Neural cell (in vitro differentiated cells): Measurements from ENCODE around the gene ASTL. TPM values are rescaled to one million over a fixed set of nuclear protein-coding genes. Genes with fewer than 3 reads are reported as not detected.

Source experiments
- H2AFZ ChIP-seq: fragments of 200-600, 300-800 bp; sonication (generic), shearing (Covaris generic); 2 replicates; pipeline ENCODE4 v1.6.0; 2014; ENCODE audit warnings: low read depth, mild to moderate bottlenecking, antibody characterized with exemption, low read length, moderate library complexity
- H3F3A ChIP-seq: fragments of 200-600 bp; shearing (Covaris generic); 2 replicates; pipeline ENCODE4 v1.6.1; 2016; ENCODE audit warnings: mild to moderate bottlenecking, moderate library complexity, mixed read lengths, antibody characterized with exemption, low read length; ENCODE audit not compliant: insufficient read depth, poor library complexity, severe bottlenecking
- H3K27ac ChIP-seq: fragments of 200-600, 300-800 bp; sonication (generic), shearing (Covaris generic); 2 replicates; pipeline ENCODE4 v1.5.1; 2014; ENCODE audit warnings: mild to moderate bottlenecking, low read length, moderate library complexity
- H3K27me3 ChIP-seq: fragments of 300-800, 200-600 bp; sonication (generic), shearing (Covaris generic); 2 replicates; pipeline ENCODE4 v1.6.0; 2014; ENCODE audit warnings: mild to moderate bottlenecking, low read depth, low read length, moderate library complexity; ENCODE audit not compliant: insufficient read depth
- H3K36me3 ChIP-seq: fragments of 300-800, 200-600 bp; sonication (generic), shearing (Covaris generic); 2 replicates; pipeline ENCODE4 v1.5.1; 2014; ENCODE audit warnings: mild to moderate bottlenecking, antibody characterized with exemption, low read length, moderate library complexity; ENCODE audit not compliant: insufficient read depth
- H3K4me2 ChIP-seq: fragments of 300-800, 200-600 bp; sonication (generic), shearing (Covaris generic); 2 replicates; pipeline ENCODE4 v1.6.0; 2014; ENCODE audit warnings: mild to moderate bottlenecking, low read length
- H3K4me3 ChIP-seq: fragments of 300-800, 200-600 bp; sonication (generic), shearing (Covaris generic); 2 replicates; pipeline ENCODE4 v1.5.1; 2014; ENCODE audit warnings: mild to moderate bottlenecking, low read length, moderate library complexity
- H3K79me2 ChIP-seq: fragments of 200-600 bp; shearing (Covaris generic); replicated peaks from 2 replicates; pipeline ENCODE4 v1.6.0; 2014; ENCODE audit warnings: mild to moderate bottlenecking, low read length, moderate library complexity; ENCODE audit not compliant: insufficient read depth
- H3K9ac ChIP-seq: fragments of 300-800, 200-600 bp; sonication (generic), shearing (Covaris generic); 2 replicates; pipeline ENCODE4 v1.6.1; 2016; ENCODE audit warnings: mild to moderate bottlenecking, low read length, mixed read lengths
- H3K9me2 ChIP-seq: fragments of 200-600 bp; shearing (Covaris generic); 2 replicates; pipeline ENCODE4 v1.6.1; 2016; ENCODE audit warnings: mild to moderate bottlenecking, low read length, mixed read lengths; ENCODE audit not compliant: insufficient read depth
- H3K9me3 ChIP-seq: fragments of 200-600, 300-800 bp; sonication (generic), shearing (Covaris generic); 2 replicates; pipeline ENCODE4 v1.6.1; 2016; ENCODE audit warnings: mild to moderate bottlenecking, mixed run types, low read length, moderate library complexity, mixed read lengths
- H4K20me1 ChIP-seq: fragments of 200-600 bp; shearing (Covaris generic); 2 replicates; pipeline ENCODE4 v1.6.1; 2016; ENCODE audit warnings: mild to moderate bottlenecking, mixed run types; ENCODE audit not compliant: insufficient read depth
- EP300 ChIP-seq: fragments of 450-650 bp; conservative IDR thresholded peaks from 2 replicates; pipeline ENCODE4 v1.6.1; 2014; ENCODE audit warnings: antibody characterized with exemption, mild to moderate bottlenecking, moderate library complexity; ENCODE audit not compliant: poor library complexity, severe bottlenecking
- EZH2 ChIP-seq: fragments of 200-600, 300-800 bp; shearing (Covaris generic), sonication (generic); IDR thresholded peaks from 2 replicates; pipeline ENCODE4 v1.6.1; 2014; ENCODE audit warnings: antibody characterized with exemption, low read length, borderline replicate concordance, mild to moderate bottlenecking; ENCODE audit not compliant: insufficient read depth, poor library complexity, severe bottlenecking
- MXI1 ChIP-seq: fragments of 450-650 bp; conservative IDR thresholded peaks from 2 replicates; pipeline ENCODE4 v1.6.1; 2014; ENCODE audit warnings: antibody characterized with exemption, mild to moderate bottlenecking; ENCODE audit not compliant: poor library complexity, severe bottlenecking
- POLR2AphosphoS5 ChIP-seq: IDR thresholded peaks from 2 replicates; pipeline ENCODE4 v1.6.1; 2012
- RAD21 ChIP-seq: fragments of 450-650 bp; conservative IDR thresholded peaks from 2 replicates; pipeline ENCODE4 v1.6.1; 2014; ENCODE audit warnings: antibody characterized with exemption, mild to moderate bottlenecking, moderate library complexity
- REST ChIP-seq: IDR thresholded peaks from 2 replicates; pipeline ENCODE4 v1.6.1; 2012; ENCODE audit warnings: borderline replicate concordance
- SMC3 ChIP-seq: fragments of 450-650 bp; conservative IDR thresholded peaks from 2 replicates; pipeline ENCODE4 v1.6.1; 2014; ENCODE audit warnings: antibody characterized with exemption, mild to moderate bottlenecking, moderate library complexity; ENCODE audit not compliant: poor library complexity
- TAF1 ChIP-seq: IDR thresholded peaks from 2 replicates; pipeline ENCODE4 v1.6.1; 2012; ENCODE audit warnings: low read depth
- polyA plus RNA-seq: library from polyadenylated mRNA; depleted of rRNA; stranded (reverse); fragments of >200 nt; gene quantifications from 2 replicates; pipeline ENCODE4 v1.2.3, GENCODE V29; 2014
- TF ChIP-seq, protein P1 (sequence below): fragments of 450-650 bp; IDR thresholded peaks from 2 replicates; pipeline ENCODE4 v1.5.1; 2014; ENCODE audit warnings: antibody characterized with exemption, mild to moderate bottlenecking, moderate library complexity; ENCODE audit not compliant: poor library complexity, severe bottlenecking

ASTL gene
- polyA plus RNA-seq, 1 donor from 2014 or later = not detected

GRCh38 chr2:96170626-96171025 lies 32.3 kb upstream of the ASTL start:
- Histone ChIP-seq H3K27ac (no peak overlapping the region), H3F3A (no peaks in the 10 kb centered on the region), H3K4me3 (no peak overlapping the region), H3K36me3 (no peaks in the 10 kb centered on the region), H3K9me2 (no peaks in the 10 kb centered on the region), H3K79me2 (no peaks in the 10 kb centered on the region), H3K27me3 (no peaks in the 10 kb centered on the region), H3K9ac (no peak overlapping the region), H3K4me2 (no peak overlapping the region), H3K9me3 (no peaks in the 10 kb centered on the region), H2AFZ (no peak overlapping the region), H4K20me1 (no peaks in the 10 kb centered on the region)
- no peak for TF ChIP-seq RAD21
- no peak for TF ChIP-seq SMC3
- TF ChIP-seq, protein P1, sequence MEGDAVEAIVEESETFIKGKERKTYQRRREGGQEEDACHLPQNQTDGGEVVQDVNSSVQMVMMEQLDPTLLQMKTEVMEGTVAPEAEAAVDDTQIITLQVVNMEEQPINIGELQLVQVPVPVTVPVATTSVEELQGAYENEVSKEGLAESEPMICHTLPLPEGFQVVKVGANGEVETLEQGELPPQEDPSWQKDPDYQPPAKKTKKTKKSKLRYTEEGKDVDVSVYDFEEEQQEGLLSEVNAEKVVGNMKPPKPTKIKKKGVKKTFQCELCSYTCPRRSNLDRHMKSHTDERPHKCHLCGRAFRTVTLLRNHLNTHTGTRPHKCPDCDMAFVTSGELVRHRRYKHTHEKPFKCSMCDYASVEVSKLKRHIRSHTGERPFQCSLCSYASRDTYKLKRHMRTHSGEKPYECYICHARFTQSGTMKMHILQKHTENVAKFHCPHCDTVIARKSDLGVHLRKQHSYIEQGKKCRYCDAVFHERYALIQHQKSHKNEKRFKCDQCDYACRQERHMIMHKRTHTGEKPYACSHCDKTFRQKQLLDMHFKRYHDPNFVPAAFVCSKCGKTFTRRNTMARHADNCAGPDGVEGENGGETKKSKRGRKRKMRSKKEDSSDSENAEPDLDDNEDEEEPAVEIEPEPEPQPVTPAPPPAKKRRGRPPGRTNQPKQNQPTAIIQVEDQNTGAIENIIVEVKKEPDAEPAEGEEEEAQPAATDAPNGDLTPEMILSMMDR = no peak
- no peak for TF ChIP-seq EZH2
- TF ChIP-seq POLR2AphosphoS5 = no peak
- no peak for TF ChIP-seq TAF1

- TF ChIP-seq POLR2AphosphoS5 = no peak
- TF ChIP-seq, protein P1 = no peak
- no peak for TF ChIP-seq RAD21
- no peak for TF ChIP-seq SMC3
- no peak for TF ChIP-seq TAF1
- TF ChIP-seq EP300 = no peak
- TF ChIP-seq REST = no peak
- no peak for TF ChIP-seq MXI1
- no peak for TF ChIP-seq EZH2
- Histone ChIP-seq H3K4me2 (no peak overlapping the region), H3K36me3 (no peaks in the 10 kb centered on the region), H3K9me2 (no peaks in the 10 kb centered on the region), H3K27me3 (no peaks in the 10 kb centered on the region), H3K79me2 (no peaks in the 10 kb centered on the region), H2AFZ (no peak overlapping the region), H3K27ac (no peak overlapping the region), H3F3A (no peaks in the 10 kb centered on the region), H4K20me1 (no peaks in the 10 kb centered on the region), H3K9ac (no peak overlapping the region), H3K4me3 (no peak overlapping the region), H3K9me3 (no peaks in the 10 kb centered on the region)
Observed at GRCh38 chr2:96169868-96170507, 31.7 kb upstream of the ASTL start.
